ENCODE results near the gene APOC3.

Gene APOC3

DNA sequence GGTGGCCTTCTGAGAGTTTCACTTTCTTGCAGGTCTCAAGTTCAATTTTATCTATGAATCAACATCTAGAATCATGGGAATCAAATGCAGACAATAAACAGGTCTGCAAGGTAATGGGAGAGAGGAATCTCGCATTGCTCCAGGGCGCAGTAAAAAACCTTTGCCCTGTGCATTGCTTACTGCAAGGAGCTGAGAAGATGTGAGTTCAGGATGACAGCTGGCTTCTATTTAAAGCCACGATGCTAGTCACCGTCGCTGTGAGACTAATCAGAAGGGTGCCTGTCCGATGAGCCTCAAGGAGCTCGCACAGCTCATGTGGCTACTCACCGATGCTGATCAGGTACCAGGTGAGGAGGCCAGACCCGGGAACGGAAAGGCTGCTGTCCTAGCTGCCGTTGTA lies 37.9 kb downstream of the APOC3 start:
- Histone ChIP-seq H3K27me3 (no peaks in the 10 kb centered on the region), H3K27ac (no peak overlapping the region), H3K4me1 (no peaks in the 10 kb centered on the region), H3K4me3 (no peak overlapping the region), H3K36me3 (peaks cover 62 to 100% (median 89%) of the 10 kb centered on the region in 3 donors), H3K9me3 (no peaks in the 10 kb centered on the region)
- no peak for DNase-seq
- intact Hi-C loops (cut with DNase I; ENCODE audit: low total_unique reads) = no loop called here
- no peak for TF ChIP-seq CTCF (IDR thresholded peaks at IDR 0.05)

DNA sequence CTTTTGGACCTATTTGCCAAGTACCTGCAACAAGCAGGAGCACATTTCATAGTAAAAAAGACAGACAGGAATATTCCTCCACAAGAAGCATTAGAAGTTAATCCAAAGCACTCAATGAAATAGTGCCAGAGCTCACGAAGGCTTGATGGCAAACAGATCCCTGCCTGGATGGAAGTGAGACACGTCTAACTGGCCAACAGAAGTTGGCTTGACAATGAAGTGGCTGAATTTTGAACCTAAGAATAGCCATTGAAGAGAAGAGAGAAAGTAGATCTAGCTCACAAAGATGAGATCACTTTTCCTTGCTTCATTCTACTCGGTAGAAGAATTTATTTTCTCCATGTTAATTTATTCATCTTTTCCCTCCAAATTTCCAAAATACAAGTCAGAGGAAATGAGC lies 38.4 kb downstream of the APOC3 start:
- intact Hi-C loops (cut with DNase I; ENCODE audit: low total_unique reads) = no loop called here
- Histone ChIP-seq H3K4me1 (no peaks in the 10 kb centered on the region), H3K36me3 (peaks cover 66 to 100% (median 89%) of the 10 kb centered on the region in 3 donors), H3K9me3 (no peaks in the 10 kb centered on the region), H3K27me3 (no peaks in the 10 kb centered on the region), H3K27ac (no peak overlapping the region), H3K4me3 (no peak overlapping the region)
- TF ChIP-seq CTCF (IDR thresholded peaks at IDR 0.05) = no peak
- no peak for DNase-seq

- Histone ChIP-seq H3K36me3 (peaks cover 73 to 97% (median 89%) of the 10 kb centered on the region in 3 donors), H3K27ac (no peak overlapping the region), H3K4me1 (no peaks in the 10 kb centered on the region), H3K4me3 (no peak overlapping the region), H3K9me3 (no peaks in the 10 kb centered on the region), H3K27me3 (no peaks in the 10 kb centered on the region)
- no peak for TF ChIP-seq CTCF (IDR thresholded peaks at IDR 0.05)
- no peak for DNase-seq
- intact Hi-C loops (cut with DNase I; ENCODE audit: low total_unique reads) = loop anchor here (10.0 kb wide), 1 partner anchor 365 kb away; the partner anchor contains the start of genes PCSK7 and RNF214
These were observed 39.9 kb downstream of the APOC3 start for GRCh38 chr11:116869610-116870009.

GRCh38 chr11:116870054-116870453 lies 40.3 kb downstream of the APOC3 start:
- Histone ChIP-seq H3K36me3 (peaks cover 75 to 97% (median 89%) of the 10 kb centered on the region in 3 donors), H3K4me1 (no peaks in the 10 kb centered on the region), H3K27ac (no peak overlapping the region), H3K4me3 (no peak overlapping the region), H3K9me3 (no peaks in the 10 kb centered on the region), H3K27me3 (no peaks in the 10 kb centered on the region)
- DNase-seq = no peak
- no peak for TF ChIP-seq CTCF (IDR thresholded peaks at IDR 0.05)
- intact Hi-C loops (cut with DNase I; ENCODE audit: low total_unique reads) = loop anchor here (10.0 kb wide), 1 partner anchor 365 kb away; the partner anchor contains the start of genes PCSK7 and RNF214

- no peaks in the 10 kb centered on the region for H3K9me3 ChIP-seq
- no peak overlapping the region for H3K27ac ChIP-seq
- no peaks in the 10 kb centered on the region for H3K27me3 ChIP-seq
- H3K4me1 ChIP-seq = no peaks in the 10 kb centered on the region
- intact Hi-C loops (cut with DNase I; ENCODE audit: low total_unique reads) = loop anchor here (10.0 kb wide), 1 partner anchor 364 kb away; the partner anchor contains the start of genes PCSK7 and RNF214
- H3K4me3 ChIP-seq = no peak overlapping the region
- DNase-seq = no peak
- TF ChIP-seq CTCF (IDR thresholded peaks at IDR 0.05) = no peak
- H3K36me3 ChIP-seq = peaks cover 73 to 96% (median 89%) of the 10 kb centered on the region in 3 donors
These were observed 41.5 kb downstream of the APOC3 start for GRCh38 chr11:116871248-116871647.

GRCh38 chr11:116873381-116873780 lies 43.7 kb downstream of the APOC3 start:
- Histone ChIP-seq H3K4me3 (no peak overlapping the region), H3K27me3 (no peaks in the 10 kb centered on the region), H3K4me1 (no peaks in the 10 kb centered on the region), H3K36me3 (peaks cover 51 to 79% (median 67%) of the 10 kb centered on the region in 3 donors), H3K27ac (no peak overlapping the region), H3K9me3 (no peaks in the 10 kb centered on the region)
- no peak for DNase-seq
- intact Hi-C loops (cut with DNase I; ENCODE audit: low total_unique reads) = loop anchor here (10.0 kb wide), 1 partner anchor 361 kb away; the partner anchor contains the start of genes PCSK7 and RNF214
- no peak for TF ChIP-seq CTCF (IDR thresholded peaks at IDR 0.05)
